Measurements from ENCODE around the gene ILDR2.

DNA sequence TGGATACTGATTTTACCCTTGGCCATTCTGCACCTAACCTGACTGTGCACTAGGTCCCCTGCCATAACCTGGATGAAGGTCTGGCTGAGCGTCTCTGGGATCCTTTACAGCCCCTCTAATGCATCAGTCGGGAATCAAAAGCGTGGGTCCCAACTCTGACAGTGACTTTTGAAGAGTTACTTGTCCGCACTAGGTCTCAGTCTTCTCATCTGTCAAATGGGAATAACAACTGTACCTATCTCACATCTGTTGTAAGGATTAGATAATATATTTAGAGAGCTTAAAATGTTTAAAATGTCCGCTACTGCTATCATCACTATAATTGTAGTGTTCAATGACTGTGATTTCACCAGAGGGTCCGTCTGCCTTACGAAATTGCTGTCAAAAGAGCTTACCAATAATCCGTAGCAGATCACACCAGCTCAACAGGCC lies 100.0 kb downstream of the ILDR2 start:
- TF ChIP-seq, protein P1, sequence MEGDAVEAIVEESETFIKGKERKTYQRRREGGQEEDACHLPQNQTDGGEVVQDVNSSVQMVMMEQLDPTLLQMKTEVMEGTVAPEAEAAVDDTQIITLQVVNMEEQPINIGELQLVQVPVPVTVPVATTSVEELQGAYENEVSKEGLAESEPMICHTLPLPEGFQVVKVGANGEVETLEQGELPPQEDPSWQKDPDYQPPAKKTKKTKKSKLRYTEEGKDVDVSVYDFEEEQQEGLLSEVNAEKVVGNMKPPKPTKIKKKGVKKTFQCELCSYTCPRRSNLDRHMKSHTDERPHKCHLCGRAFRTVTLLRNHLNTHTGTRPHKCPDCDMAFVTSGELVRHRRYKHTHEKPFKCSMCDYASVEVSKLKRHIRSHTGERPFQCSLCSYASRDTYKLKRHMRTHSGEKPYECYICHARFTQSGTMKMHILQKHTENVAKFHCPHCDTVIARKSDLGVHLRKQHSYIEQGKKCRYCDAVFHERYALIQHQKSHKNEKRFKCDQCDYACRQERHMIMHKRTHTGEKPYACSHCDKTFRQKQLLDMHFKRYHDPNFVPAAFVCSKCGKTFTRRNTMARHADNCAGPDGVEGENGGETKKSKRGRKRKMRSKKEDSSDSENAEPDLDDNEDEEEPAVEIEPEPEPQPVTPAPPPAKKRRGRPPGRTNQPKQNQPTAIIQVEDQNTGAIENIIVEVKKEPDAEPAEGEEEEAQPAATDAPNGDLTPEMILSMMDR (IDR thresholded peaks at IDR 0.05 in 8 of 11, conservative IDR thresholded peaks at IDR 0.05 in 3 of 11): no peak
- TF ChIP-seq POLR2A (IDR thresholded peaks at IDR 0.05) (no peak), POLR2AphosphoS5 (IDR thresholded peaks at IDR 0.05) (no peak)
